HL-60/S4 (cell line): ENCODE results near the gene BORCS6.

Experiments used
- in situ Hi-C: fragments of 300-500 bp; cut with MboI; formaldehyde crosslinking; loops from 2 replicates; pipeline ENCODE4 v1.14.3; 2022; ENCODE audit warnings: low sequenced_read_pairs

The BORCS6 gene

DNA sequence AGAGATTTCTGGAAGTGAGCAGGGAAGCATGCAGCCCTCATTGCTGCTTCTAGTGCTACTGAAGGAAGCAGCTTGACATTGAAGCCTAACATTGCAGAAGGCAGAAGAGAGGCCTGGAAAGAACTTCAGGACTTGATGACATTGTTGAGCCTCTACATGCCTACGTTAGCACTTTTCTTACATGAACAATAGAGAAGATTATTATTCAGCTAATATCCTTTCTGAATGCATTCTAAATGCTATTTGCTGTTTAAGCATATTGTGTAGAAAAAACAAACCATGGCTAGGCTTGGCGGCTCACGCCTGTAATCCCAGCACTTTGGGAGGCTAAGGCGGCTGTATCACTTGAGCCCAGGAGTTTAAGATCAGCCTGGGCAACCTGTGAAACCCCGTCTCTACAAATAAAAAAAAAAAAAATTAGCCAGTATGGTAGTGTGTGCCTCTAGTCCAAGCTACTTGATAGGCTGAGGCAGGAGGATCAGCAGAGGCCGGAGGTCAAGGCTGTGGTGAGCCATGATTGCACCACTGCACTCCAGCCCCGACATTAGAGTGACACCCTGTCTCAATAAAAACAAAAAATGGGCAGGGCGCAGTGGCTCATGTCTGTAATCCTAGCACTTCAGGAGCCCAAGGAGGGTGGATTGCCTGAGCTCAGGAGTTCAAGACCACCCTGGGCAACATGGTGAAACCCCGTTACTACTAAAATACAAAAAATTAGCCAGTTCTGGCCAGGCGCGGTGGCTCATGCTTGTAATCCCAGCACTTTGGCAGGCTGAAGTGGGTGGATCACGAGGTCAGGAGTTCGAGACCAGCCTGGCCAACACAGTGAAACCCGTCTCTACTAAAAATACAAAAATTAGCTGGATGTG lies 22.6 kb upstream of the BORCS6 start:
- in situ Hi-C loops, result no loop called here

DNA sequence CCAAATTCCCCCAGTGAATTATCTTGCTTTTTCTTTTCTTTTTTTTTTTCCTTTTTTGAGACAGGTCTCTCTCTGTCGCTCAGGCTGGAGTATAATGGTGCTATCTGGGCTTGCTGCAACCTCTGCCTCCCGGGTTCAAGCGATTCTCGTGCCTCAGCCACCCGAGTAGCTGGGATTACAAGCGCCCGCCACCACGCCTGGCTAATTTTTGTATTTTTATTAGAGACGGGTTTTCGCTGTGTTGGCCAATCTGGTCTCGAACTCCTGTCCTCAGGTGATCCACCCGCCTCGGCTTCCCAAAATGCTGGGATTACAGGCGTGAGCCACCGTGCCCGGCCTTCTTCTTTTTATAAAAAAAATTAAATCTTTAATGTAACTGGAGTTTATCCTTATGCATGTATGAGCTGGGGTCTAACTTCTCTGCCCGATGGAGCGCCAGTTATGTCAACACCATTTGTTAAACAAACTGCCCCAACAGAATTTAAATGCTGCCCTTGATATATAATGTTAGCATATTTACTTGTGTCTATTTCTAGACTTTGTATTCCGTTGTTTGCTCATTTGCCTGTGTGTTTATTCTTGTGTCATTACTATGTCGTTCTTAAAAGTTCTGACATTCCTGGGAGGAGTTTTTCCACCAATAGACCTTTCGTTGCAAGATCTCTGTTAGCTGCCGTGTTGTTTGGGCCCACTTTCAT lies 20.9 kb upstream of the BORCS6 start:
- in situ Hi-C loops, result no loop called here

DNA sequence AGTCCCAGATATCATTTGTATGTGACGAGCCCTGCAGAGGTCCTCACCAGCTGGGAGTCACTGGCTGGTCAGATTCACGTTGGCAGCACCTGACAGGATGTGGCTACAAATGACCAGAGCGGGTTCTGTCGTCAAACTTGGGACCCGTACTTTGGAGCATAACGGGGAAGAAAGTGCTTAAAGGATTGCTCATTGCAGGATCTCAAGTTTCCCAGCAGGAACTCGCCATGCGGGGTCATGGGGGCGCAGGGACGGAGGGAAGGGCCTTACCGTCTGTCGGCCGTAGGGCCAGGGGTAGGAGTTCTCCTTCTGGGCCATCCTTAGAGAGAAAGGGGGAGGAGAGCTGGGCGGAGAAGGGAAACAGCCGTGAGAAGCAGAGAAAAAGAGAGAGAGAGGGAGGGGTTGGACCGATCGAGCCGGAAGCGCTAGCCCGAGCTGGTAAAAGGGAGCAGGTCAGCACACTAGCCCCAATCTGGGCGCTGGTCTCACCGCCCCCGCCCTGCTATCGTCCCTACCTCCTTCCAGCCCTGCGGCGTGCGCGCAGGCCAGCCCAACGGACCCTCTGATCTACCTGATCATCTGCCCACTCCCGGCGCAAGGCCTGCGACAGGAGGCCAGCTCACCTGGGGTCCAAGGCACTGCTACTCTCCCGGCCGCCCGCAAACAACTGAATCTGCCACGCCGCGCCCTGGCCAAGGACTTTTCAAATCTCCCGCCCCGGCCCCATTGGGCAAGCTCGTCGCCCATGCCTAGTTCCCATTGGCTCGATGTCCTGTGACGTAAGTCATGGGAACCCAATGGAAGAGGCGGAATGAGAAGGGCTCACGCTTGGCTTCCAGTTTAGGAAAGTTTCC lies 20.2 kb upstream of the BORCS6 start, which contains the start of gene AURKB:
AURKB (minus strand) TSS at position 669 of the 854 bp plus-strand sequence; CDS start at position 318, 351 bp downstream.
- in situ Hi-C loops, result no loop called here

DNA sequence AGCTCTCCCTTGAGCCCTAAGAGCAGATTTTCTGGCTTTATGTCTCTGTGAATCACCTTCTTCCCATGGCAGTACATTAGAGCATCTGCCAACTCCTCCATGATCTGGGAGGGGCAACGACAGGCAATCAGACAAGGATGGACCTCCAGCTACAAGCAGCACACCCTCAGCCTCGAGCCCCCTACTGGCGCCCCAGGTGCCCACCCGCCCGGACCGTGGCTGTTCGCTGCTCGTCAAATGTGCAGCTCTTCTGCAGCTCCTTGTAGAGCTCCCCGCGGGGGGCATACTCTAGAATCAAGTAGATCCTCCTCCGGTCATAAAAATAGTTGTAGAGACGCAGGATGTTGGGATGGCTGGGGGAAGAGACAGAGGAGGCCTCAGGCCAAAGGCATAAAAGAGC lies 16.6 kb upstream of the BORCS6 start:
- in situ Hi-C loops, result no loop called here

DNA sequence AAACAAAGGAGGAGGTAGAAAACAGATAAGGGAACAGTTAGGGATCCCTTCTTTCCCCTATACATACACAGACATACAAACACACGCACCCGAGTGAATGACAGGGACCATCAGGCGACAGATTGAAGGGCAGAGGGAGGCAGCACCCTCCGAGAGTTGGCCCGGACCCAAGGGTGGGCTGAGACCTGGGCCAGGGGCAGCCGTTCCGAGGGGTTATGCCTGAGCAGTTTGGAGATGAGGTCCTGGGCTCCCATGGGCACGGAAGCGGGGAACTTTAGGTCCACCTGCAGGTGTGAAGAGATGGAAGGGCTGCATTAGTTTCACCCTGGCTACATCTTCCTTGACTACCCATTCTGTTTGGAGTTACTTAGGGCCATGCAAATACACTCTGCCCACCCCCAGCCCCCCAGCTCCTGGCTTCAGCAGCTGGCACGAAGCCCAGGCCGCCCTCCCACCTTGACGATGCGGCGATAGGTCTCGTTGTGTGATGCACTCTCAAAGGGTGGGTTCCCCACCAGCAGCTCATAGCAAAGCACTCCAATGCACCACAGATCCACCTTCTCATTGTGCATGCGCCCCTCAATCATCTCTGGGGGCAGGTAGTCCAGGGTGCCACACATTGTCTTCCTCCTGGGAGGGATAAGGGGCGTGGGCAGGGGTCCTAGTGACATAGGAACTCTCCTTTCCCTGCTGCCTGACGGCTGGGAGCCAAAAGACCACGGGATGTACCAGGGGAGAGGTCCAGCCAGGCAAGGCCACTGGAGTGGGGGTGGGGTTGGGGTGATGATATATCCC lies 15.0 kb upstream of the BORCS6 start:
- in situ Hi-C loops, result no loop called here

DNA sequence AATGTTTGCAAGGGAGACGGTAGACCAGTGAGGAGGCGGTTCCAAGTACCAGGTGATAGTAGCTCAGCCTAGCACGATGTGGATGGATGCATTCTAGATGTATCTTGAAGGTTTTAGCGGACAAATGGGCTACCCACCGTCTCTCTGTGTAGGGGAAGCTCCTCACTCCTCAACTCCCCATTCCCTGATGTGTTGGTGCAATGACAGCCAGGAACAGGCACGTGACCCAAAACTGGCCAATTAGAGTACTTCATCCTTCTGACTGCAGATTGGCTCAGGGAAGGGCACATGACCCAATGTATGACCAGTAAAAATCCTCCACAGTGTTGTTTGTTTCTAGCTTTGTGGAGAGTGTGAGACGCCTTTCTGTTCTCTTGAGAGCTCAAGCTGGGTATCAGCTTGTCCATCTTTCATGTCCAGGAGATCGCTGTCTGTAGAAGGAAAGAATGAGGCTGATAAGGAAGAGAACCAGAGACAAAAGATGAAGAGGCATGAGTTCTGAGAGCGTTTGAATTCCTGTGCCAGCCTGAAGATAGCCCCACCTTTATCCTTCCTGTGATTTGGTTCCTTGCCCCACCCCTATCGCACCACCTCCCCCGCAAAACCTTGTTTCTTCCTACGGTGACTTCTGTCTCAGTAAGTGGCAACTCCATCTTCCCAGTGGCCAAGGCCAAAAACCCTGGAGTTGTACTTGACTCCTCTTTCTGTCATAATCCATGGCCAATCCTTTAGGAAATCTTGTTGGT lies 2.3 kb upstream of the BORCS6 start:
- in situ Hi-C loops, result no loop called here

DNA sequence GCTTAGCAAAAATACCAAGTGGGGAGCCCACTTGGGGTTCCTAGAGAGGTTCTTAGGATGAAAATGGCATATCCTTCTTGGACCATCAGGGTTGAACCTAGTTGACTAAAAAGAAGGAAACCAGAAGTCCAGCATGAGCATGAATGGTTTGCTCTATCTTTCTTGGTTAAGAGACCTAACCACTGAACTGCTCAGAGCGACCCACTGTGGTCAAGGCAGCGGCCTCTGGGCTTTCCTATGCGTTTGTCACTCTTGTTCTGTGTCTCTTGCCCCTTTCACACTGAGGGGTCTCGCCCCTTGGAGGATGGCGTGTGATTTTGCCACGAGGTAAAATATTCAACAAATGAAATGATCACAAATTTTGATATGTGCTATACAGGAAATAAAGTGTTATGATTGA lies 526 bp upstream of the BORCS6 start:
- in situ Hi-C loops, result no loop called here

DNA sequence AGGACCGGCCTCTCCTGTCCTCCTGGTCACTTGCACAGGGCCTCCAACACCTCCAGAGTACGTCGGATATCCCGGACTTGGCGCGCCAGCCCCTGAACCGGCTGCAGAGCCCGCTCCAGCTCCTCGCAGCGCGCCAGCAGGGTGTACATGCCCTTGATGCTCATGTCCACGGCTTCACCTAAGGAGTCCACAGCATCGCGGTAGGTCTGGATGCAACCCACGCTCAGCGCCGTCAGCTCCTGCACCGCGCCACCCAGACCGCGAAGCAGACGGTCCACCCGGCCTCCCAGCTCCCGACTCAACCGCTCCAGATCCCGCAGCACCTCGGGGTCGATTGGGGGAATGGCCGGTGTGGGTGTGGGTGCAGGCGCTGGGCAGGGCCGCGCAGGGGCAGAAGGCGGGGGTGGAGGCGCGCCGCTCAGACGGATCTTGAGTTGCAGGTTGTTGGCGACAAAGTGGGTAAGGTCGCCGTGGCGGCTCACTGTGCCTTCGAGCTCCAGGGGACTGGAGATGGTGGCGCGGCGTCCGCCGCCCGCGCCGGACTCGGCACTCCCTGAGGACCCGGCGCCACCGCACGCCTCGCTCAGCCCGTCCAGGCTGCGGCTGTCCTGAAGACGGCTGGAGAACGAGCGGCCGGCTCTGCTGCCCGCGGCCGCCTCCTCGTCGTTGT lies 804 bp downstream of the BORCS6 start:
- in situ Hi-C loops, result no loop called here

DNA sequence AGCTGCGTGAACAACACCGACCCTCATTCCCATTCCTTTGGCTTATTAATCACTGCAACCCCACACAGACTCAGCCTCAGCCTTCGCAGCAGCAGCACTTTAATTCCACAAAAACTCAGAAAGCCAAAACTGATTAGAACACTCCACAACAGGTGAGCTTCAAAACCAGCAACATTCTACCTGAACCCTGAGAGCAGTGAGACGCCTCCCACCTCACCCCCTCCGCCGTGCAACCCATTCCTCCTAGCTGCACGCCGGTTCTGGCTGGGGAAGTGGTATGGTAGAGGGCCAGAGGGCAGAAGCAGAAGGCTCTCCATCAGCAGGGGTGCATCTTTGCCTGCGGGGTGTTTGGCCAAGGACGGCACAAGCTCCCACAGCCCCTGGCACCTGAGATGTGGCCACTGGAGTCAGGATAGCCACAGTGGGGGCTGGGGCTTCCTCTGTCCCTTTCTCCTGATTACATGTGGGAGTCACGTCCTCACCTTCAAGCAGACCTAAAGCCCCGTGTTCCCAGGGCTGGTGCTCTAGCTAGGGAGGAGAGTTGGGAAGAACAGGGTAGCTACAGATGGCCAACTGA lies 1.6 kb downstream of the BORCS6 start:
- in situ Hi-C loops, result no loop called here

DNA sequence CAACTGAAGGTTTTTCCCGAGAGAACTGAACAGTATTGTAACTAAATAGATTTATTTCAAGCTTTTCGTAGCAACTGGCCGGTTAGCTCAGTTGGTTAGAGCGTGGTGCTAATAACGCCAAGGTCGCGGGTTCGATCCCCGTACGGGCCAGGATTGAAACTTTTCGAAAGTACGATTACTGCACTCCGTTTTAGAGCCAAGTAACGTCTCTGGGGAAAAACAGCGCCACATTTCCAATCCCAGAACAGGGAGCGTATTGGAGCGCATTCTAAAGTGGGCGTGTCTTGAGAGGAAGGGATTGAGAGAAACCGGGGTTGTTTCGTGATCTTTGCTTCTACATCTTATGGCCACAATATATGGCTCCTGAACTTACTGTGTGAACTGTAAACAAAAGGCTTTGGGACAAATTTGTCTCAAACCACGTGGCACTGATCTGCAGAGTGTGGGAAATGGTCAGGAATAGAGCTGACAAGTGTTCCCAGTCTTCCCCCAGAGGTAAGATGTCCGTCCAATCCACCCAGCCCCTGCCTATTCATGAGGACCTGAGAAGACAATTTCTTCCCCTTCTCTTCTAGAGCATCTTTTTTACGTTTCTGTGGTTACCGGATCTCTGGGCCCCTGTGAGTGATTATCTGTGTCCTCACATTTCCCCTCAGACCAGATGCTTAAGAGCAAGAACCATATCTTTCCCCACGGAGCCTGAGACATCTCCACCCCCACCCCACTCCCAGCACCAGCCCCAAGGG lies 2.3 kb downstream of the BORCS6 start:
- in situ Hi-C loops, result no loop called here

DNA sequence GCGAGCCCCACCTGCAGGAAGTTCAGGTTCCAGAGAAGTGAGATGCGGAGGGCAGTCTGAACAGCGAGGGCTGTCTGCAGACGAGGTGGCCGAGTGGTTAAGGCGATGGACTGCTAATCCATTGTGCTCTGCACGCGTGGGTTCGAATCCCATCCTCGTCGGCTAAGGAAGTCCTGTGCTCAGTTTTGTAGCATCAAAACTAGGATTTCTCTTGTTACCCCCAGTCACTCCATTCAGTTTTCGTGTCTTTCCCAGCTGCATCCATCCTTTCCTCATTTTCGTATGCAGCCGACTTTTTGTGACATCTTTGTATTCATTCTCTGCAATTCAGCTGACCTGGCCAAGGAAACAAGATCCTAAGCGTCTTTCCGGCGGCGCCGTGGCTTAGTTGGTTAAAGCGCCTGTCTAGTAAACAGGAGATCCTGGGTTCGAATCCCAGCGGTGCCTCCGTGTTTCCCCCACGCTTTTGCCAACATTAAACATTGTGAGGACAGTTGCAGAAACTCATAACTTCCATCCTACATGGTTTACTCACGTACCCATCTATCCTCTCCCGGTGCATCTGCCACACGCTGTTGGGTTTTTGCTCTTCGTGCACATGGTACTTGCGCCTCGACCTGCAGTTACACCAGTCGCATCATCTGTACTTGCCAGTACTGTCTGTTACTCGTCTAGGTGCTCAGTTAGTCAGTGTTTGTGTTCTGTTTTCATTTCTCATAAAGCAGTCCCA lies 3.0 kb downstream of the BORCS6 start:
- in situ Hi-C loops, result no loop called here

DNA sequence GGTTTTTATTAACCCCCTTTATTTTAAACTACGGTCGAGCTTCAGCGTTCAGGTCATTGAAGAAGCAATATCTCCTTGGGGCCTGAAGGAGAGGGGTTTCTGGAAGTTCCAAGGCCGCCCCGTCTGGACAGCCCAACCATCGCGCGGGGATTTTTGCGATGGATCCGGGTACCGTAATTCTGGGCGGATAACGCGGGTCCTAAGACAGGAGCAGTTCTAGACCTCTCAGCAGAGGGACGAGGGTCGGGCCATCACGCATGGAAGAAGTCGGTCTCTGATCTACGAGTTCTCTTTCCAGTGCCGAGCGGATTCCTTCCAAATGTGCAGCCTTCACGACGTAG lies 3.6 kb downstream of the BORCS6 start:
- in situ Hi-C loops, result no loop called here

DNA sequence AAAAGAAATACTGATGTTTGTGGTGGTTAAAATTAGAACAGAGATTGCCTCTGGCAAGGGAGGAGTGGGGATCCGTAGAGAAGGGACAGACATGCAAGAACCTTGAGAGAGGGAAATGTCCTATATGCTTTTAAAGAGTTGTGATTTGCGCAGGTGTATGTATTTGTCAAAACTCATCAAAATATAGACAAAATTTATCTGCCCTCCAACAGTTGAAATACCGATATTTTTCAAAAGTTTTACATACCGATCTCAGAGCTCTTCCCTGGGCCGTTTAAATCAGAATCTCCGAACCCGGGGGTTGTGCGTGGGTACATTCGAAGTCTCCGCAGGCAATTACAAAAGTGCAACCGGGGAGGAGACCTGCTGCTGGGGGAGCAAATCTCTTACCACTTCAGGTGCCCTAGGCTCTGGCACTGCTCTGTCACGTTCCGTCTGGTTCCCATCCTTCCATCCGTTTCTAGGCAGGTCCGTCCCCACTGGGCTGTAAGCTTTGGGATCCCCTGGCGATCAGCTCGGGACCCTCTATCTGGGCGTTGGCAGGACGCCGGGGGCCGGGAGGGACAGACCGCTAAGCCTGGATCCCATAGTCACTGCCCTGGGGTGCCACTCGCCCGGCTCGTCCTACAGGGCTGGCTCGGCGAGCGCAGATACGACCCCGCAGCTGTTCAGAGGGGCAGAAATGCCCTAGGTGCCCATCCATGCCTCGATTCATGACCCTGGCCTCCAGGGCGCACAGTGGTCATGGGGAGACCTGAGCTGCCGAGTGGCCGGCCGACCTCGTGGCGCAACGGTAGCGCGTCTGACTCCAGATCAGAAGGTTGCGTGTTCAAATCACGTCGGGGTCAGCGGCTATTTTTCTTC lies 4.2 kb downstream of the BORCS6 start:
- in situ Hi-C loops, result no loop called here

DNA sequence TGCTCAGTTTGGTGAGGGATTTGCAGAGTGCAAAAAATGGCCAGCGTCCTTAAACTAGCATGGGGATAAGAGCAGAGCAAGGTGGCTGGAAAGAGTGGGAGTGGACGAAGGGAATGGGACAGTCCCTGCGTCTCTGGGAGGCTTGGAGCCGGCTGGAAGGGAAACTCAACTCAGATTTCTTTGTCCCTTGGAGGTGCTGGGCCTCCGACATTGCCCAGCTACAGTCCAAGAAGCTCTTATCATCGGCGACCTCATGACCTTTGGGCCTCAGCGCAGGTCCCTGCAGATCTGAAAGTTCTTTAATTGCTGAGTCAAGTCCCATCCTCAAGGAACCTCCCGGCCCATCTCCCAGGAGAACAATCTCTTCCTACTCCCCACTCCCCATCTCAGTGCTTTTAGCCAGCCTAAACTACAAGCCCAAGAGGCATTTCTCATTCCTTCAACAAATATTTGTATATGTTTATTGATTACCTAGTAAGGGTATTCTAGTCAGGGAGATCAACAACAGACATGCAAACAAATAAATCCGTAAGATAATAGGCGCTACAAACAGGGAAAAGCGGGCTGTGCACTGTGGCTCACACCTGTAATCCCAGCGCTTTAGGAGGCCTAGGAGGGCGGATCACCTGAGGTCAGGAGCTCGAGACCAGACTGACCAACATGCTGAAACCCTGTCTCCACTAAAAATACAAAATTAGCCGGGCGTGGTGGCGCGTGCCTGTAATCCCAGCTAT lies 12.8 kb downstream of the BORCS6 start:
- in situ Hi-C loops, result no loop called here

DNA sequence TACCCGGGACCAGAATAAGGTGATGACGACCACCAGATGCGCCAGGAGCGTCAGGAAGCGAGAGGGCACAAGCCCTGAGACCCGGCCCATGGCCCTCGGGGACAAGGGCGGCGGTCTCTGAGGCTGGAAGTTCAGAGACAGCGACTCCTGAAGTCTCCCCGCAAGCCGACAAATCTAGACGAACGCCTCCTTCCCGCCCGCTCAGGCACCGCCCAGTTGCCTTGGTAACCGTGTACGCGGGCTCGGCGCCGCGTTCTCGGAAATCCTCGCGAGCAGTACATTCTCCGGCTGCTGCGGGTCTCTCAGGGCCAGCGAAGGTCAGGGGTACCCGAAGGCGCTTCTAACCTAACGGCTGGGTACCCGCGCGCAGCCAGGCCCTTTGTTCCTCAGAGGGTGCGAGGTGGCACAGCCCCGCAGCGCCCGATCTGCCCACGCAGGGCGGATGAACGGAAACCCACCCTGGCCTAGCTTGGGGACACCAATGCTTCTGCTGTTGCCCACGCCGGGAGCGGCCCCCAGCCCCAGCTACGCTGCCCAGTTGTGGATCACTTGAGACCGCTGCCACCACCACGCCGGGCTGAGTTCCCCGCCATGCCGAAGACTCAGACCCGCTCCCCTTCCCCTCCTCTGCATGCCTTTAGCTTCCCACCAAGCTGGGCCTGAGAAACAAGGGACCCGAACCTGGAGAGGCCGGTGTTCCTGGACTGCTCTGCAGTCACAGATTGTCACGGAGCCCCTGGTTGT lies 13.6 kb downstream of the BORCS6 start, which contains the start of gene TMEM107:
TMEM107 (minus strand) TSS at position 184 of the 744 bp plus-strand sequence; CDS start at position 90, 94 bp downstream.
- in situ Hi-C loops, result no loop called here
